Stimulated activated CD8-positive, alpha-beta memory T cell treated with anti-CD3 and anti-CD28 coated beads, Interleukin-15, amount 100 ng/mL, for 48 hours (primary cell): ENCODE data around the gene GARNL3.

Experiments used
- DNase-seq, 2 donors: peaks; one replicate each; pipeline ENCODE4 v3.0.0-alpha.2; 2020; ENCODE audit warnings: low read depth in 2 of 2

The GARNL3 gene

GRCh38 chr9:127349483-127350113, 85.0 kb downstream of the GARNL3 start:
- DNase-seq: no peak

- no peak for DNase-seq
Observed at GRCh38 chr9:127351182-127352166, 86.9 kb downstream of the GARNL3 start.

- DNase-seq: no peak
Observed at GRCh38 chr9:127353882-127354281, 89.3 kb downstream of the GARNL3 start.

- DNase-seq: no peak
Observed at GRCh38 chr9:127356906-127357305, 92.3 kb downstream of the GARNL3 start.

GRCh38 chr9:127358023-127358535, 93.5 kb downstream of the GARNL3 start:
- no peak for DNase-seq

- no peak for DNase-seq
Observed at GRCh38 chr9:127358770-127359169, 94.2 kb downstream of the GARNL3 start.

- DNase-seq: no peak
Observed at GRCh38 chr9:127360250-127360649, 95.7 kb downstream of the GARNL3 start.

- no peak for DNase-seq
Observed at GRCh38 chr9:127360829-127361228, 96.3 kb downstream of the GARNL3 start.

GRCh38 chr9:127361561-127361960, 97.0 kb downstream of the GARNL3 start:
- DNase-seq: no peak

GRCh38 chr9:127362829-127363228, 98.3 kb downstream of the GARNL3 start:
- no peak for DNase-seq

GRCh38 chr9:127365461-127365860, 100.9 kb downstream of the GARNL3 start:
- no peak for DNase-seq

- no peak for DNase-seq
Observed at GRCh38 chr9:127366594-127366993, 102.0 kb downstream of the GARNL3 start.

- DNase-seq: no peak
Observed at GRCh38 chr9:127368852-127369402, 104.4 kb downstream of the GARNL3 start.

GRCh38 chr9:127369428-127369827, 104.9 kb downstream of the GARNL3 start:
- DNase-seq: no peak

GRCh38 chr9:127370147-127370579, 105.6 kb downstream of the GARNL3 start:
- no peak for DNase-seq

- DNase-seq: no peak
Observed at GRCh38 chr9:127370672-127371648, 106.4 kb downstream of the GARNL3 start.

- no peak for DNase-seq
Observed at GRCh38 chr9:127380479-127380878, 115.9 kb downstream of the GARNL3 start.

GRCh38 chr9:127382541-127382940, 118.0 kb downstream of the GARNL3 start:
- no peak for DNase-seq

GRCh38 chr9:127384016-127384730, 119.6 kb downstream of the GARNL3 start:
- no peak for DNase-seq

GRCh38 chr9:127384901-127385300, 120.3 kb downstream of the GARNL3 start:
- DNase-seq: no peak

GRCh38 chr9:127386249-127386648, 121.7 kb downstream of the GARNL3 start:
- no peak for DNase-seq
